K562 (cell line): ENCODE measurements around the gene TM4SF4. TPM values are rescaled to one million over a fixed set of nuclear protein-coding genes. Genes with fewer than 3 reads are reported as not detected.

Source experiments
- ATAC-seq: fragments of 200-7000 bp; cut with Tn5 transposase; 3 replicates; pipeline ENCODE4 v1.9.1; 2020; ENCODE audit warnings: moderate library complexity
- BruUV-seq: library from RNA; stranded (reverse); fragments of 400-500 nt; replicated peaks from 2 replicates; lab custom pipeline; 2021; lab: Mats Ljungman, UMichigan
- CTCF ChIA-PET: fragments of 300-600 bp; formaldehyde crosslinking; extraction: SDS; loops from one replicate; lab custom pipeline; 2021; ENCODE audit warnings: low intra/inter-chr PET ratio; lab: Yijun Ruan, JAX
- POLR2A ChIA-PET: fragments of 300-600, 350-650 bp; sonication (Branson Sonifier 250); formaldehyde crosslinking; extraction: SDS; loops from one replicate; lab custom pipeline; 2021; ENCODE audit warnings: antibody characterized with exemption, inconsistent platforms; lab: Yijun Ruan, JAX
- DNase-seq, 4 experiments: peaks; one replicate each; pipeline versions ENCODE4 v3.0.0 to v3.0.0-alpha.2; 2011 to 2018; ENCODE audit warnings: low spot score in 3 of 4, mixed read lengths in 3 of 4; ENCODE audit errors: extremely low read depth in 1 of 4
- FAIRE-seq: peaks from 2 replicates; lab custom pipeline; 2011; peaks lifted over from hg19 to GRCh38; lab: Jason Lieb, UNC
- H2AFZ ChIP-seq: 2 replicates; pipeline ENCODE4 v1.6.0; 2011; ENCODE audit warnings: low read depth, low read length, control low read depth, inconsistent platforms
- H3K27ac ChIP-seq: fragments of 200-600 bp; 3 replicates; pipeline ENCODE4 v1.8.0; 2011; ENCODE audit warnings: low read depth, mild to moderate bottlenecking, control low read depth, inconsistent platforms, low read length, moderate library complexity, mixed read lengths; ENCODE audit errors: extremely low read depth
- H3K27me3 ChIP-seq, 2 experiments: fragments of 300-600 bp in 1 of 2; 2 replicates in 1 of 2; 3 replicates in 1 of 2; pipeline versions ENCODE4 v1.6.0 to v1.8.0; 2011; ENCODE audit warnings: inconsistent platforms in 2 of 2, low read length in 2 of 2, mild to moderate bottlenecking in 1 of 2, mixed read lengths in 1 of 2, moderate library complexity in 1 of 2; ENCODE audit not compliant: control insufficient read depth in 2 of 2, insufficient read depth in 2 of 2
- H3K36me3 ChIP-seq: fragments of 300-600 bp; 3 replicates; pipeline ENCODE4 v1.8.0; 2011; ENCODE audit warnings: mild to moderate bottlenecking, low read length, inconsistent platforms; ENCODE audit not compliant: control insufficient read depth, insufficient read depth
- H3K4me1 ChIP-seq, 2 experiments: fragments of 200-600 bp in 1 of 2; replicated peaks in 1 of 2; 2 replicates in 1 of 2; 3 replicates in 1 of 2; pipeline versions ENCODE4 v1.5.1 to v1.8.0; 2011; ENCODE audit warnings: inconsistent platforms in 2 of 2, low read length in 2 of 2, mild to moderate bottlenecking in 1 of 2, mixed read lengths in 1 of 2, moderate library complexity in 1 of 2; ENCODE audit not compliant: control insufficient read depth in 2 of 2, insufficient read depth in 2 of 2
- H3K4me2 ChIP-seq: 2 replicates; pipeline ENCODE4 v1.6.1; 2011; ENCODE audit warnings: low read length, control low read depth, inconsistent platforms, mixed read lengths; ENCODE audit not compliant: insufficient read depth
- H3K4me3 ChIP-seq: fragments of 200-600 bp; sonication (generic), shearing (Covaris generic); 2 replicates; pipeline ENCODE4 v1.5.1; 2016; ENCODE audit warnings: control low read depth, inconsistent platforms
- H3K79me2 ChIP-seq: fragments of 200-600 bp; 3 replicates; pipeline ENCODE4 v1.8.0; 2011; ENCODE audit warnings: low read length, inconsistent platforms; ENCODE audit not compliant: control insufficient read depth, insufficient read depth
- H3K9ac ChIP-seq, 2 experiments: 2 replicates each; pipeline versions ENCODE4 v1.6.0 to v1.6.1; 2011; ENCODE audit warnings: low read depth in 2 of 2, low read length in 2 of 2, control low read depth in 1 of 2, inconsistent platforms in 1 of 2, mild to moderate bottlenecking in 1 of 2, mixed read lengths in 1 of 2; ENCODE audit not compliant: insufficient read depth in 1 of 2
- H3K9me1 ChIP-seq: one replicate; pipeline ENCODE4 v1.6.0; 2011; ENCODE audit warnings: inconsistent platforms, mild to moderate bottlenecking, low read length, moderate library complexity; ENCODE audit not compliant: control insufficient read depth, insufficient read depth
- H3K9me3 ChIP-seq: replicated peaks from 2 replicates; pipeline ENCODE4 v1.5.1; 2011; ENCODE audit warnings: low read depth, low read length, inconsistent platforms; ENCODE audit not compliant: control insufficient read depth, insufficient read depth
- H4K20me1 ChIP-seq: replicated peaks from 2 replicates; pipeline ENCODE4 v1.6.1; 2011; ENCODE audit warnings: low read length, inconsistent platforms, mixed read lengths; ENCODE audit not compliant: control insufficient read depth, insufficient read depth
- CUX1 ChIP-seq: fragments of 200-800 bp; sonication (Bioruptor generic); IDR thresholded peaks from 2 replicates; pipeline ENCODE4 v1.6.1; 2016; ENCODE audit warnings: missing genetic modification characterization, missing compliant biosample characterization
- OTX1 ChIP-seq: fragments of 450-650 bp; formaldehyde crosslinking; IDR thresholded peaks from 2 replicates; pipeline ENCODE4 v1.4.0; 2022; ENCODE audit warnings: mild to moderate bottlenecking
- POLR2G ChIP-seq: fragments of 200-400 bp; formaldehyde crosslinking; IDR thresholded peaks from 2 replicates; pipeline ENCODE4 v1.6.1; 2017; ENCODE audit warnings: low read depth, mild to moderate bottlenecking, antibody characterized with exemption, low read length, moderate library complexity
- TEAD4 ChIP-seq, 2 experiments: sonication (generic) in 1 of 2; formaldehyde crosslinking in 1 of 2; IDR thresholded peaks; 2 replicates each; pipeline versions ENCODE4 v1.6.1 to v1.8.0; 2012 to 2022; ENCODE audit warnings: borderline replicate concordance in 1 of 2, inconsistent platforms in 1 of 2, low read length in 1 of 2, mild to moderate bottlenecking in 1 of 2, missing genetic modification reagents in 1 of 2
- ZHX1 ChIP-seq: fragments of 150-350 bp; conservative IDR thresholded peaks from 2 replicates; pipeline ENCODE4 v1.6.1; 2014; ENCODE audit warnings: low read length
- ZNF165 ChIP-seq: fragments of 250-450 bp; sonication (Bioruptor Pico); IDR thresholded peaks from 2 replicates; pipeline ENCODE4 v1.4.0; 2020; ENCODE audit warnings: borderline replicate concordance
- ZSCAN32 ChIP-seq: fragments of 450-650 bp; formaldehyde crosslinking; IDR thresholded peaks from 2 replicates; pipeline ENCODE4 v1.4.0; 2020; ENCODE audit warnings: mild to moderate bottlenecking, moderate library complexity
- WGBS: fragments of 100-300 bp; shearing (Covaris generic); methylation state at CpG from one replicate; pipeline ENCODE4 v1.1.6; 2016; ENCODE audit warnings: low coverage, mixed read lengths; ENCODE audit not compliant: insufficient coverage; ENCODE audit errors: missing lambda C conversion rate; 5-methylcytosine and 5-hydroxymethylcytosine counted together
- in situ Hi-C: fragments of 300-500 bp; cut with MboI; formaldehyde crosslinking; loops from 4 replicates; pipeline ENCODE4 v1.15.0; 2018; ENCODE audit warnings: inconsistent platforms, mixed read lengths
- intact Hi-C: fragments of 100-400 bp; cut with micrococcal nuclease; formaldehyde crosslinking; loops from 2 replicates; pipeline ENCODE4 v1.14.2; 2022
- polyA plus RNA-seq, 8 experiments: library from polyadenylated mRNA; depleted of rRNA in 4 of 8; stranded (reverse) in 5 of 8; unstranded in 3 of 8; fragments of >200 nt; fragmentation: Nextera tagmentation in 2 of 8; fragmentation: Illumina TruSeq in 1 of 8; extraction: Ambion mirVana in 2 of 8; extraction: Trizol in 1 of 8; gene quantifications; 2 replicates each; pipeline versions ENCODE4 v1.2.1 to v1.2.3, GENCODE V29; 2011 to 2014; ENCODE audit warnings: inconsistent platforms in 1 of 8, missing spikeins in 1 of 8
- total RNA-seq, 7 experiments: library from RNA; depleted of rRNA in 6 of 7; stranded (reverse); fragments of >200 nt in 6 of 7; fragmentation: Illumina TruSeq in 2 of 7; extraction: Trizol in 2 of 7; gene quantifications; 2 replicates each; pipeline versions ENCODE4 v1.2.1 to v1.2.3, GENCODE V29; 2011 to 2021; ENCODE audit warnings: low replicate concordance in 1 of 7
- TF ChIP-seq, protein P1 (sequence below): IDR thresholded peaks from 2 replicates; pipeline ENCODE4 v1.6.1; 2012; ENCODE audit warnings: low read depth, low read length, improper control_type of control experiment, borderline replicate concordance

TM4SF4 gene
- total and polyA plus RNA-seq, 9 of the 15 experiments (the other 6 are each of a cell fraction or from before 2014, with no cell fraction given), result 0.31 TPM; not detected in 8

- H3K4me1 ChIP-seq, result peaks cover 0 to 4% of the 10 kb centered on the region in 2 experiments; a peak in 2 of 5 replicates
- no TSS peak for BruUV-seq
- intact Hi-C loops, result no loop called here
These were observed 58.1 kb downstream of the TM4SF4 start for GRCh38 chr3:149532489-149533180.

More at GRCh38 chr3:149532489-149533180, 58.1 kb downstream of the TM4SF4 start:
- 5% methylated on average over 8 of the region's 8 CpGs for WGBS
- H3K9ac ChIP-seq, result no peak overlapping the region
- no peaks in the 10 kb centered on the region for H3K36me3 ChIP-seq
- no peaks in the 10 kb centered on the region for H3K9me3 ChIP-seq
- H3K27me3 ChIP-seq, result peaks cover 6 to 9% of the 10 kb centered on the region in 2 experiments; a peak in 2 of 5 replicates
- no peak overlapping the region for H3K4me2 ChIP-seq
- ATAC-seq (no peak), DNase-seq (no peak), FAIRE-seq (no peak)
- no peak overlapping the region for H3K27ac ChIP-seq
- no peaks in the 10 kb centered on the region for H3K79me2 ChIP-seq
- POLR2A ChIA-PET, result no interaction called here
- no peaks in the 10 kb centered on the region for H3K9me1 ChIP-seq
- no peaks in the 10 kb centered on the region for H4K20me1 ChIP-seq
- no peak for TF ChIP-seq TEAD4 (IDR thresholded peaks at IDR 0.05; ENCODE audit: low read length)
- TF ChIP-seq TEAD4 (CRISPR knock-in tag; IDR thresholded peaks at IDR 0.05; ENCODE audit: borderline replicate concordance), result no peak
- no peak for TF ChIP-seq POLR2G
- TF ChIP-seq ZNF165, result no peak
- TF ChIP-seq ZHX1, result no peak
- TF ChIP-seq ZSCAN32, result no peak
- no peak for TF ChIP-seq OTX1 (CRISPR knock-in tag)
- no peak for TF ChIP-seq CUX1
- TF ChIP-seq, protein P1, sequence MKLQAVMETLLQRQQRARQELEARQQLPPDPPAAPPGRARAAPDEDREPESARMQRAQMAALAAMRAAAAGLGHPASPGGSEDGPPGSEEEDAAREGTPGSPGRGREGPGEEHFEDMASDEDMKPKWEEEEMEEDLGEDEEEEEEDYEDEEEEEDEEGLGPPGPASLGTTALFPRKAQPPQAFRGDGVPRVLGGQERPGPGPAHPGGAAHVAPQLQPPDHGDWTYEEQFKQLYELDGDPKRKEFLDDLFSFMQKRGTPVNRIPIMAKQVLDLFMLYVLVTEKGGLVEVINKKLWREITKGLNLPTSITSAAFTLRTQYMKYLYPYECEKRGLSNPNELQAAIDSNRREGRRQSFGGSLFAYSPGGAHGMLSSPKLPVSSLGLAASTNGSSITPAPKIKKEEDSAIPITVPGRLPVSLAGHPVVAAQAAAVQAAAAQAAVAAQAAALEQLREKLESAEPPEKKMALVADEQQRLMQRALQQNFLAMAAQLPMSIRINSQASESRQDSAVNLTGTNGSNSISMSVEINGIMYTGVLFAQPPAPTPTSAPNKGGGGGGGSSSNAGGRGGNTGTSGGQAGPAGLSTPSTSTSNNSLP, result no peak
- no peak overlapping the region for H2AFZ ChIP-seq
- H3K4me3 ChIP-seq, result no peak overlapping the region
- in situ Hi-C loops, result no loop called here
- CTCF ChIA-PET, result no interaction called here
